GM23338 (cell line): ENCODE data around the gene PAK4. TPM values are rescaled to one million over a fixed set of nuclear protein-coding genes. Genes with fewer than 3 reads are reported as not detected.

Experiments used
- EZH2 ChIP-seq: fragments of 200-600 bp; sonication (generic); IDR thresholded peaks from one replicate; pipeline ENCODE4 v1.8.0; 2017; ENCODE audit warnings: antibody characterized with exemption, mild to moderate bottlenecking, low read depth; ENCODE audit not compliant: unreplicated experiment
- NANOG ChIP-seq: IDR thresholded peaks from 2 replicates; pipeline ENCODE4 v1.6.1; 2016; ENCODE audit warnings: antibody characterized with exemption, borderline replicate concordance
- POLR2AphosphoS5 ChIP-seq: IDR thresholded peaks from 2 replicates; pipeline ENCODE4 v1.6.1; 2016; ENCODE audit warnings: antibody characterized with exemption, low read depth
- STAT1 ChIP-seq: IDR thresholded peaks from one replicate; pipeline ENCODE4 v1.6.1; 2016; ENCODE audit warnings: antibody characterized with exemption; ENCODE audit not compliant: unreplicated experiment
- ZNF114 ChIP-seq: fragments of 250-450 bp; sonication (Bioruptor Pico); IDR thresholded peaks from 2 replicates; pipeline ENCODE4 v1.5.0; 2020; ENCODE audit warnings: mild to moderate bottlenecking, moderate library complexity
- polyA plus RNA-seq: library from polyadenylated mRNA; unstranded; fragments of >200 nt; fragmentation: Nextera tagmentation; extraction: Ambion mirVana; gene quantifications from 2 replicates; pipeline ENCODE4 v1.2.1, GENCODE V29; 2016
- total RNA-seq: library from RNA; depleted of rRNA; stranded (reverse); fragments of >200 nt; shearing (Covaris generic); gene quantifications from 2 replicates; pipeline ENCODE4 v1.2.3, GENCODE V29; 2014
- TF ChIP-seq, protein P1 (sequence below): fragments of 250-450 bp; sonication (Bioruptor Pico); IDR thresholded peaks from 2 replicates; pipeline ENCODE4 v1.5.0; 2020; ENCODE audit warnings: mild to moderate bottlenecking, moderate library complexity
- TF ChIP-seq, protein P2 (sequence below), 2 experiments: fragments of 200-600 bp in 1 of 2; sonication (generic) in 1 of 2; conservative IDR thresholded peaks; 2 replicates each; pipeline versions ENCODE4 v1.5.1 to v1.6.1; 2016 to 2017; ENCODE audit warnings: antibody characterized with exemption in 2 of 2, low read depth in 2 of 2, mild to moderate bottlenecking in 2 of 2, moderate library complexity in 1 of 2
- TF ChIP-seq, protein P3 (sequence below): IDR thresholded peaks from 2 replicates; pipeline ENCODE4 v1.6.1; 2016; ENCODE audit warnings: antibody characterized with exemption

The PAK4 gene
- total and polyA plus RNA-seq, 2 experiments from 2014 or later = 28.7 to 35.4 TPM

DNA sequence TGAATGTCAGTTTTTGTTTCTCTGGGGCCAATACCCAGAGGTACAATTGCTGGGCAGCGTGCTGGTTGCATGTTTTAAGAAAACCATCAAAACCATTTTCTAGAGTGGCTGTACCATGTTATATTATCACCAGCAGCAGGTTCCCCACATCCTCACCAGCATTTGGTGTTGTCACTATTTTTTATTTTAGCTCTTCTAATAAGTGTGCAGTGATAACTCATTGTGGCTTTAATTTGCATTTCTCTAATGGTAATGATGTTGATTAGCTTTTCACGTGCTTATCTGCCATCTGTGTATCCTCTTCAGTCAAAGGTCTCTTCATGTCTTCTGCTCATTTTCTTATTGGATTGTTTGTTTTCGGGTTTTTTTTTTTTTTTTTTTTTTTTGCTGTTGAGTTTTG is 21.9 kb downstream of the PAK4 start (continued):
- TF ChIP-seq, protein P1, sequence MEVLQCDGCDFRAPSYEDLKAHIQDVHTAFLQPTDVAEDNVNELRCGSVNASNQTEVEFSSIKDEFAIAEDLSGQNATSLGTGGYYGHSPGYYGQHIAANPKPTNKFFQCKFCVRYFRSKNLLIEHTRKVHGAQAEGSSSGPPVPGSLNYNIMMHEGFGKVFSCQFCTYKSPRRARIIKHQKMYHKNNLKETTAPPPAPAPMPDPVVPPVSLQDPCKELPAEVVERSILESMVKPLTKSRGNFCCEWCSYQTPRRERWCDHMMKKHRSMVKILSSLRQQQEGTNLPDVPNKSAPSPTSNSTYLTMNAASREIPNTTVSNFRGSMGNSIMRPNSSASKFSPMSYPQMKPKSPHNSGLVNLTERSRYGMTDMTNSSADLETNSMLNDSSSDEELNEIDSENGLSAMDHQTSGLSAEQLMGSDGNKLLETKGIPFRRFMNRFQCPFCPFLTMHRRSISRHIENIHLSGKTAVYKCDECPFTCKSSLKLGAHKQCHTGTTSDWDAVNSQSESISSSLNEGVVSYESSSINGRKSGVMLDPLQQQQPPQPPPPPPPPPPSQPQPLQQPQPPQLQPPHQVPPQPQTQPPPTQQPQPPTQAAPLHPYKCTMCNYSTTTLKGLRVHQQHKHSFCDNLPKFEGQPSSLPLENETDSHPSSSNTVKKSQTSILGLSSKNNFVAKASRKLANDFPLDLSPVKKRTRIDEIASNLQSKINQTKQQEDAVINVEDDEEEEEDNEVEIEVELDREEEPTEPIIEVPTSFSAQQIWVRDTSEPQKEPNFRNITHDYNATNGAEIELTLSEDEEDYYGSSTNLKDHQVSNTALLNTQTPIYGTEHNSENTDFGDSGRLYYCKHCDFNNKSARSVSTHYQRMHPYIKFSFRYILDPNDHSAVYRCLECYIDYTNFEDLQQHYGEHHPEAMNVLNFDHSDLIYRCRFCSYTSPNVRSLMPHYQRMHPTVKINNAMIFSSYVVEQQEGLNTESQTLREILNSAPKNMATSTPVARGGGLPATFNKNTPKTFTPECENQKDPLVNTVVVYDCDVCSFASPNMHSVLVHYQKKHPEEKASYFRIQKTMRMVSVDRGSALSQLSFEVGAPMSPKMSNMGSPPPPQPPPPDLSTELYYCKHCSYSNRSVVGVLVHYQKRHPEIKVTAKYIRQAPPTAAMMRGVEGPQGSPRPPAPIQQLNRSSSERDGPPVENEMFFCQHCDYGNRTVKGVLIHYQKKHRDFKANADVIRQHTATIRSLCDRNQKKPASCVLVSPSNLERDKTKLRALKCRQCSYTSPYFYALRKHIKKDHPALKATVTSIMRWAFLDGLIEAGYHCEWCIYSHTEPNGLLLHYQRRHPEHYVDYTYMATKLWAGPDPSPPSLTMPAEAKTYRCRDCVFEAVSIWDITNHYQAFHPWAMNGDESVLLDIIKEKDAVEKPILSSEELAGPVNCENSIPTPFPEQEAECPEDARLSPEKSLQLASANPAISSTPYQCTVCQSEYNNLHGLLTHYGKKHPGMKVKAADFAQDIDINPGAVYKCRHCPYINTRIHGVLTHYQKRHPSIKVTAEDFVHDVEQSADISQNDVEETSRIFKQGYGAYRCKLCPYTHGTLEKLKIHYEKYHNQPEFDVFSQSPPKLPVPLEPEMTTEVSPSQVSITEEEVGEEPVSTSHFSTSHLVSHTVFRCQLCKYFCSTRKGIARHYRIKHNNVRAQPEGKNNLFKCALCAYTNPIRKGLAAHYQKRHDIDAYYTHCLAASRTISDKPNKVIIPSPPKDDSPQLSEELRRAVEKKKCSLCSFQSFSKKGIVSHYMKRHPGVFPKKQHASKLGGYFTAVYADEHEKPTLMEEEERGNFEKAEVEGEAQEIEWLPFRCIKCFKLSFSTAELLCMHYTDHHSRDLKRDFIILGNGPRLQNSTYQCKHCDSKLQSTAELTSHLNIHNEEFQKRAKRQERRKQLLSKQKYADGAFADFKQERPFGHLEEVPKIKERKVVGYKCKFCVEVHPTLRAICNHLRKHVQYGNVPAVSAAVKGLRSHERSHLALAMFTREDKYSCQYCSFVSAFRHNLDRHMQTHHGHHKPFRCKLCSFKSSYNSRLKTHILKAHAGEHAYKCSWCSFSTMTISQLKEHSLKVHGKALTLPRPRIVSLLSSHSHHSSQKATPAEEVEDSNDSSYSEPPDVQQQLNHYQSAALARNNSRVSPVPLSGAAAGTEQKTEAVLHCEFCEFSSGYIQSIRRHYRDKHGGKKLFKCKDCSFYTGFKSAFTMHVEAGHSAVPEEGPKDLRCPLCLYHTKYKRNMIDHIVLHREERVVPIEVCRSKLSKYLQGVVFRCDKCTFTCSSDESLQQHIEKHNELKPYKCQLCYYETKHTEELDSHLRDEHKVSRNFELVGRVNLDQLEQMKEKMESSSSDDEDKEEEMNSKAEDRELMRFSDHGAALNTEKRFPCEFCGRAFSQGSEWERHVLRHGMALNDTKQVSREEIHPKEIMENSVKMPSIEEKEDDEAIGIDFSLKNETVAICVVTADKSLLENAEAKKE = no peak
- TF ChIP-seq STAT1 (no peak), POLR2AphosphoS5 (no peak), EZH2 (no peak), NANOG (no peak), ZNF114 (CRISPR knock-in tag) (no peak)
- TF ChIP-seq, protein P2, sequence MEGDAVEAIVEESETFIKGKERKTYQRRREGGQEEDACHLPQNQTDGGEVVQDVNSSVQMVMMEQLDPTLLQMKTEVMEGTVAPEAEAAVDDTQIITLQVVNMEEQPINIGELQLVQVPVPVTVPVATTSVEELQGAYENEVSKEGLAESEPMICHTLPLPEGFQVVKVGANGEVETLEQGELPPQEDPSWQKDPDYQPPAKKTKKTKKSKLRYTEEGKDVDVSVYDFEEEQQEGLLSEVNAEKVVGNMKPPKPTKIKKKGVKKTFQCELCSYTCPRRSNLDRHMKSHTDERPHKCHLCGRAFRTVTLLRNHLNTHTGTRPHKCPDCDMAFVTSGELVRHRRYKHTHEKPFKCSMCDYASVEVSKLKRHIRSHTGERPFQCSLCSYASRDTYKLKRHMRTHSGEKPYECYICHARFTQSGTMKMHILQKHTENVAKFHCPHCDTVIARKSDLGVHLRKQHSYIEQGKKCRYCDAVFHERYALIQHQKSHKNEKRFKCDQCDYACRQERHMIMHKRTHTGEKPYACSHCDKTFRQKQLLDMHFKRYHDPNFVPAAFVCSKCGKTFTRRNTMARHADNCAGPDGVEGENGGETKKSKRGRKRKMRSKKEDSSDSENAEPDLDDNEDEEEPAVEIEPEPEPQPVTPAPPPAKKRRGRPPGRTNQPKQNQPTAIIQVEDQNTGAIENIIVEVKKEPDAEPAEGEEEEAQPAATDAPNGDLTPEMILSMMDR (conservative IDR thresholded peaks at IDR 0.05; ENCODE audit: low read depth in 2 of 2) = no peak
- TF ChIP-seq, protein P3, sequence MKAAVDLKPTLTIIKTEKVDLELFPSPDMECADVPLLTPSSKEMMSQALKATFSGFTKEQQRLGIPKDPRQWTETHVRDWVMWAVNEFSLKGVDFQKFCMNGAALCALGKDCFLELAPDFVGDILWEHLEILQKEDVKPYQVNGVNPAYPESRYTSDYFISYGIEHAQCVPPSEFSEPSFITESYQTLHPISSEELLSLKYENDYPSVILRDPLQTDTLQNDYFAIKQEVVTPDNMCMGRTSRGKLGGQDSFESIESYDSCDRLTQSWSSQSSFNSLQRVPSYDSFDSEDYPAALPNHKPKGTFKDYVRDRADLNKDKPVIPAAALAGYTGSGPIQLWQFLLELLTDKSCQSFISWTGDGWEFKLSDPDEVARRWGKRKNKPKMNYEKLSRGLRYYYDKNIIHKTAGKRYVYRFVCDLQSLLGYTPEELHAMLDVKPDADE = no peak
